ENCODE data around the gene MCTP1.

Gene MCTP1

DNA sequence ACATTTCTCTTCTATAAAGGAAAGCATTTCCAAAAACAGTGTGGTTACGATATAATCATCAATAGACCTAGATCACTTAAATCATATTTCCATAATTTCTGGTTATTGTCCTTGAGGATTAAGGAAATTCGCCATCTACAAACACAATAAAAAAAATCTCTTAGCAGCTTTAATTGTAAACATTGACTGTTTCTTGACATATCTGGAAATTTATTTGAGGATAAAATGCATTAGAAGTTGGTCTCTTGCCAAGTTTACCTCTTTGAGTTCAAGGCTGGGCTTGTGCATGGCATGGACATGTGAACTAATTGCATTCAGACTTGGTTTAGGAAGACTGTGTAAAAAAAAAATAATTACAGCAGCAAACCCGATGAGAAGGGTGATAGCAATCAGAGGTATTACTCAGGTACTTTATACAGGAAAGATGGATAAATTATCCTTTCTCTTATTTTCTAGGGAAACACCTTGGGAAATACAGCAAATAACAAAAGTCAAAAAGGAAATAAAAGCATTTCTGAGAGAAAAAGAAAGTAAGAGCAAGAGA is 428.6 kb downstream of the MCTP1 start:
- TF ChIP-seq, protein P1, sequence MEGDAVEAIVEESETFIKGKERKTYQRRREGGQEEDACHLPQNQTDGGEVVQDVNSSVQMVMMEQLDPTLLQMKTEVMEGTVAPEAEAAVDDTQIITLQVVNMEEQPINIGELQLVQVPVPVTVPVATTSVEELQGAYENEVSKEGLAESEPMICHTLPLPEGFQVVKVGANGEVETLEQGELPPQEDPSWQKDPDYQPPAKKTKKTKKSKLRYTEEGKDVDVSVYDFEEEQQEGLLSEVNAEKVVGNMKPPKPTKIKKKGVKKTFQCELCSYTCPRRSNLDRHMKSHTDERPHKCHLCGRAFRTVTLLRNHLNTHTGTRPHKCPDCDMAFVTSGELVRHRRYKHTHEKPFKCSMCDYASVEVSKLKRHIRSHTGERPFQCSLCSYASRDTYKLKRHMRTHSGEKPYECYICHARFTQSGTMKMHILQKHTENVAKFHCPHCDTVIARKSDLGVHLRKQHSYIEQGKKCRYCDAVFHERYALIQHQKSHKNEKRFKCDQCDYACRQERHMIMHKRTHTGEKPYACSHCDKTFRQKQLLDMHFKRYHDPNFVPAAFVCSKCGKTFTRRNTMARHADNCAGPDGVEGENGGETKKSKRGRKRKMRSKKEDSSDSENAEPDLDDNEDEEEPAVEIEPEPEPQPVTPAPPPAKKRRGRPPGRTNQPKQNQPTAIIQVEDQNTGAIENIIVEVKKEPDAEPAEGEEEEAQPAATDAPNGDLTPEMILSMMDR (IDR thresholded peaks at IDR 0.05; ENCODE audit: low read depth, low read length) = no peak
- Histone ChIP-seq H3K27me3 (no peaks in the 10 kb centered on the region), H3K36me3 (no peaks in the 10 kb centered on the region), H3K9me3 (no peaks in the 10 kb centered on the region), H3K4me3 (ENCODE audit: low read depth, low read length) (peak overlapping the region; percentile 17), H3K4me1 (peaks cover 19% of the 10 kb centered on the region)
- peak; percentile 45 for DNase-seq

DNA sequence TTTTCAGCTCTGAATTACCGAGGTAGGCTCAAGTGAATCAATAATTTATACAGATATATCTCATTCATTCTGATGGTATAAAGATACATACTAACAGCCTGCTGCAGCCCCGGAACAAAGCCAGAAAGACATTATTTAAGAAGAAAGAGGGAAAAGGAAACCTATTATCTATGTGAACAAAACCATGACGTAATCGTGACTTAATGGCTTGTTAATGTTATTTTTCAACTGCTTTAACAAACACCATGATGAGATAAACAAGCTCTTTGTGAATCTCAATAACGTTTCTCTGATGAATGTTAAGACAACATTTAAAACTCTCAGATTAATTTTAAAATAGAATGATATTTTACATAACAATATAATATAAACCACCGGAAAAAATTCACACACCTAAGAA is 429.4 kb downstream of the MCTP1 start:
- H3K4me3 ChIP-seq (ENCODE audit: low read depth, low read length) = no peak overlapping the region
- no peaks in the 10 kb centered on the region for H3K36me3 ChIP-seq
- H3K27me3 ChIP-seq = no peaks in the 10 kb centered on the region
- TF ChIP-seq, protein P1 (IDR thresholded peaks at IDR 0.05; ENCODE audit: low read depth, low read length) = no peak
- no peaks in the 10 kb centered on the region for H3K9me3 ChIP-seq
- H3K4me1 ChIP-seq = peaks cover 22% of the 10 kb centered on the region
- no peak for DNase-seq

DNA sequence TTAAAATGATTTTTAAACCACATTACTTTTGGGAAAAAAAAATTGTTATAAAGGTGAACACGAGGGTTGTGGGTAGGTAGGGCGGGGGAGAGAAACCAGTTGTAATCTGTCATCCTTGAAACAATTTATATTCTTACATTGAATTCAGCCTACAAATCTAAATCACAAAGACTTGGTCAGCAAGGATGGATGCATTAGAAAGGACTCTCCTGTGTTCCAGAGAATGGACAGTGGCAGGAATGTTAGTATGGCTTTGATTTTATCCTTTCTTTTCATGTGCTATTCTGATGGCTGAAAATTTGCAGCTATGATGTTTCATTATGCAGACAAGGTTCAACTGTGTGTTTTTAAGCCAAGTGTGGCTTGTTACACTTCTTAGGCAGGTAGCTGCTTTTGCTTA is 431.8 kb downstream of the MCTP1 start:
- Histone ChIP-seq H3K4me1 (peaks cover 22% of the 10 kb centered on the region), H3K36me3 (no peaks in the 10 kb centered on the region), H3K9me3 (no peaks in the 10 kb centered on the region), H3K4me3 (ENCODE audit: low read depth, low read length) (no peak overlapping the region), H3K27me3 (no peaks in the 10 kb centered on the region)
- no peak for DNase-seq
- TF ChIP-seq, protein P1 (IDR thresholded peaks at IDR 0.05; ENCODE audit: low read depth, low read length) = no peak

DNA sequence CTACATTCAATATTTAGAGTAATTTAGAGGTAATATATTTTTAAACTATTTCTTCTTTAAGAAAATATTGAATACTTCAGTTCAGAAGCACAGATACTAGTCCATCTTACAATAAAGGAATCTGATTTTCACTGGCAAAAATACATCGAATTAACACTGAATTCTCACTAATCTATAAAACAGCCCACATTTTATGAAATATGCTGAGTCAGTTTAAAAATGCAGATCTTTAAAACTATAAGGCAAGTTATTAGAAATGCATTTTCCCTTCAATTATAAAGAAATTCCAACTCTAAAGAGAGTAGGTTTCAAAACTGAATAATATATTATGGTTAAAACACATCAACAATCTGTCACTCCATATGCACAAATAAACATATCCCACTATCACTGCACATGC is 433.9 kb downstream of the MCTP1 start:
- Histone ChIP-seq H3K27me3 (no peaks in the 10 kb centered on the region), H3K4me1 (peaks cover 15% of the 10 kb centered on the region), H3K9me3 (no peaks in the 10 kb centered on the region), H3K4me3 (ENCODE audit: low read depth, low read length) (no peak overlapping the region), H3K36me3 (no peaks in the 10 kb centered on the region)
- TF ChIP-seq, protein P1 (IDR thresholded peaks at IDR 0.05; ENCODE audit: low read depth, low read length) = no peak
- DNase-seq = no peak

DNA sequence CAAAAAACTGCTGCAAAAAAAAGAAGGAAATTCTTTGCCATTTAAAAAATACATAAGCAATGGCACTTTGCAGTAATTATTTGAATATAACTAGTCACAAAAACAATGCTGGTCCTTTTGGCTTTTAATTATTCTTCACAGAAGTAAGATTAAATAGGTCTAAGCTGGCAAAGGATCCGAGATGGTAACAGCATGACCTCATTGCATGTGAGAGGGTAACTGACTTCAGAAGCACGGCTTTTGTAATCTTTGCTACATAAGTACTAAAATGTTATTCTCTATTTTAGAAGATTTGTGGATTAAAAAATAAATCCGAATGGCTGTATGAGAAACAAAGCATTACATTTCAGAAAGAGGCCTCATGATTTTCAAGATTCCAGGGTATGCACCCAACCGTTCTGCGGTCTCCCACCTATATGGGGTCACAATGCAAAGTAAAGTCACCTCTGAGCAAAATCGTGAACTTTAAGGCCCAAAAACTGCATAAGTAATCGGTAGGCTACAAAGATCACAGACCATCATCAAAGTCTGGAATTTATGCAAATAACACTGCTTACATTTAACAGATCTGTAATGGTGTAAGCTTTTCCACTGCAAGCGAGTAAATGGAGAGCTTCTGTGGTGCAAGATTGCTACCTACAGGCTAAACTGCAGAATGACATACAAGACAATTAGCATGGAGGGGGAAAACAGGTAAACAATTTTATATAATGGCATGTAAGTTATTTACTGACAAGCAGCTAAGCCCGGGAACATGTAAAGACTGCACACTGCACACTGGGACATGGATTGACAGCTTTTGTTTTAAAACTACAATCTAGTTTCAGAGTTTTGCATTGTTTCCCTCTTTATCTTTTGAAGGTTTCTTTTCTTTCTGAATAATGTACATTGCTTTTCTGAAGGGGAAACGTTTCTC is 434.8 kb downstream of the MCTP1 start:
- H3K36me3 ChIP-seq = no peaks in the 10 kb centered on the region
- no peaks in the 10 kb centered on the region for H3K9me3 ChIP-seq
- no peak overlapping the region for H3K4me3 ChIP-seq (ENCODE audit: low read depth, low read length)
- H3K27me3 ChIP-seq = no peaks in the 10 kb centered on the region
- peak; percentile 45 for DNase-seq
- TF ChIP-seq, protein P1 (IDR thresholded peaks at IDR 0.05; ENCODE audit: low read depth, low read length) = peak; percentile 94
- peaks cover 9% of the 10 kb centered on the region for H3K4me1 ChIP-seq

DNA sequence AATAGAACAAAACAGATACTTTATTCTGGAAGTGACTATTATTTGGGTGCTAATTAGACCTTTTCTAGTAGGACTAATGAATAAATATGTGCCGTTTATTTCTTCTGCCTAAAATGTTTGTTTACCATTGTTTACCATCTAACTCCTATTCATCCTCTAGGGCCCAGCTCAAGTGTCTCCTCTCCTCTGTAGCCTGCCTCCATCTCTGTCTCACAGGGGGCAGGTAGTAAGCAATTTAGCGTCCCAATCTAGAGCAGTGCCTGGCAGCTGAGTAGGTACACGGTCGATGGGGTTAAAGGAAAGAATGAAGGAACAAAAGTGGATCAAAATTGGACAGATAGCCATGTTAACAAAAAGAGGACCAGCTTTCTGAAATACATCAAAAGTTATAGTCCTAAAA is 435.6 kb downstream of the MCTP1 start:
- Histone ChIP-seq H3K9me3 (no peaks in the 10 kb centered on the region), H3K4me3 (ENCODE audit: low read depth, low read length) (no peak overlapping the region), H3K4me1 (peaks cover 9% of the 10 kb centered on the region), H3K27me3 (no peaks in the 10 kb centered on the region), H3K36me3 (no peaks in the 10 kb centered on the region)
- no peak for DNase-seq
- TF ChIP-seq, protein P1 (IDR thresholded peaks at IDR 0.05; ENCODE audit: low read depth, low read length) = no peak

All from BE2C (cell line).